Spleen (tissue), 11 donors: ENCODE data around the gene ELF4. TPM values are rescaled to one million over a fixed set of nuclear protein-coding genes. Genes with fewer than 3 reads are reported as not detected.
A peak's percentile ranks its signal among the peaks of the same experiment; 100 is the strongest.

ENCODE experiments used
- DNase-seq: peaks from one replicate; pipeline ENCODE4 v3.0.0-alpha.2; 2020
- H3K27ac ChIP-seq, 8 donors: fragments of 200-600 bp; sonication (generic) in 7 of 8; 1 replicate in 4 of 8; 2 replicates in 4 of 8; pipeline versions ENCODE4 v1.5.0 to v1.8.0; 2016 to 2021; ENCODE audit warnings: inconsistent platforms in 4 of 8, mild to moderate bottlenecking in 4 of 8, moderate library complexity in 1 of 8
- H3K27me3 ChIP-seq, 7 donors: fragments of 200-600 bp; sonication (generic) in 6 of 7; replicated peaks in 1 of 7; 1 replicate in 4 of 7; 2 replicates in 3 of 7; pipeline versions ENCODE4 v1.5.0 to v1.8.0; 2016 to 2021; ENCODE audit warnings: inconsistent platforms in 3 of 7, mild to moderate bottlenecking in 1 of 7
- H3K36me3 ChIP-seq, 6 donors: fragments of 200-600 bp; sonication (generic) in 5 of 6; 1 replicate in 4 of 6; 2 replicates in 2 of 6; pipeline versions ENCODE4 v1.5.0 to v1.8.0; 2016 to 2021; ENCODE audit warnings: inconsistent platforms in 2 of 6
- H3K4me1 ChIP-seq, 6 donors: fragments of 200-600 bp; sonication (generic) in 5 of 6; 1 replicate in 3 of 6; 2 replicates in 3 of 6; pipeline versions ENCODE4 v1.5.0 to v1.8.0; 2016 to 2021; ENCODE audit warnings: inconsistent platforms in 3 of 6
- H3K4me3 ChIP-seq, 8 donors: fragments of 200-600 bp; sonication (generic) in 7 of 8; 1 replicate in 4 of 8; 2 replicates in 4 of 8; pipeline versions ENCODE4 v1.5.0 to v1.8.0; 2016 to 2021; ENCODE audit warnings: inconsistent platforms in 4 of 8, mild to moderate bottlenecking in 4 of 8, moderate library complexity in 2 of 8
- H3K9me3 ChIP-seq, 8 donors: fragments of 200-600 bp; sonication (generic) in 7 of 8; 1 replicate in 4 of 8; 2 replicates in 4 of 8; pipeline versions ENCODE4 v1.5.0 to v1.8.0; 2016 to 2021; ENCODE audit warnings: inconsistent platforms in 4 of 8
- POLR2A ChIP-seq, 3 donors: fragments of 450-650 bp; IDR thresholded peaks; one replicate each; pipeline ENCODE4 v1.5.1; 2017; ENCODE audit warnings: antibody characterized with exemption in 3 of 3, mild to moderate bottlenecking in 1 of 3
- POLR2AphosphoS5 ChIP-seq, 3 donors: sonication (generic); formaldehyde crosslinking; IDR thresholded peaks; one replicate each; pipeline ENCODE4 v1.5.1; 2017; ENCODE audit warnings: antibody characterized with exemption in 3 of 3
- WGBS, 5 donors: extraction: QIAGEN DNeasy Blood & Tissue Kit in 3 of 5; methylation state at CpG; one replicate each; pipeline versions ENCODE4 v1.1.5 to v1.1.7; 2013 to 2018; 5-methylcytosine and 5-hydroxymethylcytosine counted together
- intact Hi-C: fragments of 100-400 bp; cut with DNase I; formaldehyde crosslinking; loops from one replicate; pipeline ENCODE4 v1.15.0; 2023; ENCODE audit warnings: low total_unique reads
- polyA plus RNA-seq, 3 donors: library from polyadenylated mRNA; stranded (reverse); fragments of 200-250 nt; gene quantifications; one replicate each; pipeline ENCODE4 v1.2.1, GENCODE V29; 2013
- total RNA-seq, 7 donors: library from RNA; depleted of rRNA in 3 of 7; stranded (reverse); fragments of >200 nt in 3 of 7; fragmentation: NEBNext Ultra II Directional in 4 of 7; extraction: Animal tissue kit (Norgen Biotek cat#: 25700) in 4 of 7; gene quantifications; one replicate each; pipeline versions ENCODE4 v1.1.0 to v1.2.1, GENCODE V29; 2016 to 2021
- TF ChIP-seq, protein P1 (sequence below), 11 experiments: fragments of 200-600 bp in 7 of 11; fragments of 450-650 bp in 4 of 11; sonication (generic) in 4 of 11; IDR thresholded peaks in 8 of 11; conservative IDR thresholded peaks in 3 of 11; 1 replicate in 7 of 11; 2 replicates in 4 of 11; pipeline versions ENCODE4 v1.4.0 to v1.8.0; 2016 to 2021; ENCODE audit warnings: antibody characterized with exemption in 11 of 11, inconsistent platforms in 4 of 11, mild to moderate bottlenecking in 1 of 11
- donor health status: healthy with polysubstance abuse.
- donor health status: DM: no; HTN: no; CAD: no; lungs with moderate emphysema.
- donor health status: DM: no; HTN: no; CAD: no.
- donor health status: Bipolar disorder and iron deficiency.
- donor health status: healthy.
- donor health status: DM: no; HTN: no; CAD: no.
- donor health status: DM: yes; HTN: yes; CAD: no.

The ELF4 gene
- total and polyA plus RNA-seq, 10 donors: 6.4 to 35.3 (median 30.4) TPM

DNA sequence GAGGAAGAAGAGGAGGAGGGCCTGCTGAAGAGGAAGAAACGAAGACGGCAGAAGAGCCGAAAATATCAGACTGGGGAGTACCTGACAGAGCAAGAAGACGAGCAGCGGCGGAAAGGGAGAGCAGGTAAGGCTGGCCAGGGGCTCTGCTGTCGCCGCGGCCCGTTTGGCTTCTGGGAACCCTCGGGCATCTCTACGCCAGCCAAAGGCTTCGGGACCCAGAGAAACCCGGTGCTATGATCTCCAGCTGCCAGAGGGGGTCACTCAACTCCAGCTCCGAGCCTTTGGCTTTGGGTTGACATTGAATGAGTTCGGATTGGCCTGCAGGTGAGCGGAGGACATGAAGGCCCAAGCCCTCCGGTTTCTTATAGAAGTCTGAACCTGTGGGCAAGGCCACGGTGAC, 85.0 kb downstream of the ELF4 start:
- H3K36me3 ChIP-seq: peaks cover 0 to 79% (median 13%) of the 10 kb centered on the region in 6 donors
- H3K4me1 ChIP-seq: peaks cover 0 to 17% (median 8%) of the 10 kb centered on the region in 6 donors
- H3K27me3 ChIP-seq: no peaks in the 10 kb centered on the region
- DNase-seq: no peak
- no peak overlapping the region for H3K27ac ChIP-seq
- intact Hi-C loops: no loop called here
- WGBS, 5 donors: 78 to 94% (median 90%) methylated on average over 13 to 19 of the region's 19 CpGs
- H3K9me3 ChIP-seq: no peaks in the 10 kb centered on the region
- TF ChIP-seq, protein P1, sequence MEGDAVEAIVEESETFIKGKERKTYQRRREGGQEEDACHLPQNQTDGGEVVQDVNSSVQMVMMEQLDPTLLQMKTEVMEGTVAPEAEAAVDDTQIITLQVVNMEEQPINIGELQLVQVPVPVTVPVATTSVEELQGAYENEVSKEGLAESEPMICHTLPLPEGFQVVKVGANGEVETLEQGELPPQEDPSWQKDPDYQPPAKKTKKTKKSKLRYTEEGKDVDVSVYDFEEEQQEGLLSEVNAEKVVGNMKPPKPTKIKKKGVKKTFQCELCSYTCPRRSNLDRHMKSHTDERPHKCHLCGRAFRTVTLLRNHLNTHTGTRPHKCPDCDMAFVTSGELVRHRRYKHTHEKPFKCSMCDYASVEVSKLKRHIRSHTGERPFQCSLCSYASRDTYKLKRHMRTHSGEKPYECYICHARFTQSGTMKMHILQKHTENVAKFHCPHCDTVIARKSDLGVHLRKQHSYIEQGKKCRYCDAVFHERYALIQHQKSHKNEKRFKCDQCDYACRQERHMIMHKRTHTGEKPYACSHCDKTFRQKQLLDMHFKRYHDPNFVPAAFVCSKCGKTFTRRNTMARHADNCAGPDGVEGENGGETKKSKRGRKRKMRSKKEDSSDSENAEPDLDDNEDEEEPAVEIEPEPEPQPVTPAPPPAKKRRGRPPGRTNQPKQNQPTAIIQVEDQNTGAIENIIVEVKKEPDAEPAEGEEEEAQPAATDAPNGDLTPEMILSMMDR (IDR thresholded peaks at IDR 0.05 in 8 of 11, conservative IDR thresholded peaks at IDR 0.05 in 3 of 11): no peak
- H3K4me3 ChIP-seq: no peak overlapping the region

DNA sequence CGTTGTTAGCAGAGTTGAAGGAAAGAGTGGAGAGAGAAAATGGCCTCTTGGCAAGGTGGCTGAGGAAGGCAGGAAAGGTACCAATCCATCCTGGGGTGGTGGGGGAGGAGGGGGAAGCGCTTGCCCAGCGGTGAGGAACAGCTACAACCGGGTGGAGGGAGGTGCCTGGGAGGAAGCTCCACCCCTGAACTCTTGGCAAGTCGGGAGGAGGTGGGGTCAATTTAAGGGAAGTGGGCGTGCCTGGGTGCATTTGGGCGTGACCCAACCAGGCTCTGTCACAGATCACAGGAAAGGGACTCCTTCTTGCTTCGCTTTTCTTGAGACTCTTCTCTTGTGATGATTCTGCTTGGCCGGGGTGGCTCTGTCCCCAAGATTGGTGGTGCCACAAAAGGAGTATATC, 86.2 kb downstream of the ELF4 start:
- Histone ChIP-seq H3K4me3 (peak overlapping the region in 1 of 8 donors; percentile 33), H3K27me3 (no peaks in the 10 kb centered on the region), H3K4me1 (peaks cover 4 to 22% (median 8%) of the 10 kb centered on the region in 6 donors), H3K36me3 (peaks cover 0 to 73% (median 9%) of the 10 kb centered on the region in 6 donors), H3K27ac (peak overlapping the region in 7 of 8 donors; percentile 23 to 79 (median 62)), H3K9me3 (no peaks in the 10 kb centered on the region)
- TF ChIP-seq, protein P1 (IDR thresholded peaks at IDR 0.05 in 8 of 11, conservative IDR thresholded peaks at IDR 0.05 in 3 of 11): peak in 3 of 11 experiments; percentile 23 to 30 (median 29)
- no peak for TF ChIP-seq POLR2A (IDR thresholded peaks at IDR 0.05)
- peak; percentile 53 to 77 (median 65) for TF ChIP-seq POLR2AphosphoS5 (IDR thresholded peaks at IDR 0.05)
- intact Hi-C loops: no loop called here
- WGBS, 5 donors: 0 to 17% (median 9%) methylated on average over 7 to 9 of the region's 9 CpGs
- DNase-seq: peak; percentile 93

DNA sequence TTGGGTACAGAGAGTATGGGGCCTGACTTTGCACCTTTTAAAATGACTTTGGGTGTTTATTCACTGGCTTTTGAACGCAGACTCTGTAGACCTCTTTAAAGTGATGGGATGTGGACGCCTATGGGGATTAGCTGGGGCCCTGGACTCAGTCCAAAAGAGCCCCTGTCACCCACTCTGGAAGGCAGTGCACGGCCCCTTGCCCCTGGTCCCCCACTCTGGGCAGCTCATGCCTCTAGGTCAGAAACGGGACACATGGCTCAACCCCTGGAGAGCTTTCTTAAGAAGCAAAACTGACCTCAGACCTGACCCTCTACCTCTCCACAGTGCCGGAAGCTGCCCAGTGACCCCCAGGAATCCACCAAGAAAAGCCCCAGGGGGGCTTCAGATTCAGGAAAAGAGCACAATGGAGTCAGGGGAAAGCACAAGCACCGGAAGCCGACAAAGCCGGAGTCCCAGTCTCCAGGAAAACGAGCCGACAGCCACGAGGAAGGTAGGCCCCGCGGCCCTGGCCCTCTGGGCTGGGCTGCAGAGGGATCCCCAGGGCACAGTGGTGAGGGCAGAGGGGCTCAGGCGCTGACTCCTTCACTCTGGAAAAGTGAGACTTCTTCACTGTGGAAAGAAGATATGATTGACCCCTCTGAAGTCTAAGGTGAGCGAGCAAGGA, 89.5 kb downstream of the ELF4 start:
- H3K27me3 ChIP-seq: no peaks in the 10 kb centered on the region
- DNase-seq: peak; percentile 50
- H3K36me3 ChIP-seq: peaks cover 0 to 70% (median 5%) of the 10 kb centered on the region in 6 donors
- intact Hi-C loops: no loop called here
- no peaks in the 10 kb centered on the region for H3K9me3 ChIP-seq
- 76 to 89% (median 77%) methylated on average over 10 to 15 of the region's 15 CpGs for WGBS, 5 donors
- TF ChIP-seq, protein P1 (IDR thresholded peaks at IDR 0.05 in 8 of 11, conservative IDR thresholded peaks at IDR 0.05 in 3 of 11): no peak
- TF ChIP-seq POLR2AphosphoS5 (IDR thresholded peaks at IDR 0.05): peak in 1 of 3 donors; percentile 12
- peaks cover 4 to 24% (median 8%) of the 10 kb centered on the region in 6 donors for H3K4me1 ChIP-seq
- H3K4me3 ChIP-seq: no peak overlapping the region
- peak overlapping the region in 2 of 8 donors; percentile 9 to 18 for H3K27ac ChIP-seq

DNA sequence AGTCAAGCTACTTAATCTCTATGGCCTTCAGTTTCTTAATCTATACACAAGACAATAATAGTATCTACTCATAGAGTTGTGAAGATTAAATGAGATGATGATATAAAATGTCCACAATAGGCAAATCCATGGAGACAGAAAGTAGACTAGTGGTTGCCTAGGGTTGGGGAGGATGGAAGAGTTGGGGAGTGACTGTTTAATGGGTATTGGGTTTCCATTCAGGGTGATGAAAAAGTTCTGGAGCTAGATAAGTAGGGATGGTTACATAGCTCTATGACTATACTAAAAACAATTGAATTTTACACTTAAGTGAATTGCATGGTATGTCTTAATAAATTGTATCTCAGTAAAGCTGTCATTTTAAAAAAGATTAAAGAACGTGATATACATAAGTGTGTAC, 92.2 kb downstream of the ELF4 start:
- Histone ChIP-seq H3K36me3 (peaks cover 0 to 83% (median 15%) of the 10 kb centered on the region in 6 donors), H3K27ac (no peak overlapping the region), H3K4me3 (no peak overlapping the region), H3K4me1 (peaks cover 0 to 10% (median 0%) of the 10 kb centered on the region in 6 donors), H3K9me3 (no peaks in the 10 kb centered on the region), H3K27me3 (no peaks in the 10 kb centered on the region)
- TF ChIP-seq POLR2AphosphoS5 (IDR thresholded peaks at IDR 0.05) (no peak), POLR2A (IDR thresholded peaks at IDR 0.05) (no peak)
- TF ChIP-seq, protein P1 (IDR thresholded peaks at IDR 0.05 in 8 of 11, conservative IDR thresholded peaks at IDR 0.05 in 3 of 11): no peak
- WGBS, 5 donors: 68 to 100% (median 90%) methylated on average over 1 of the region's 1 CpG
- no peak for DNase-seq
- intact Hi-C loops: no loop called here
